Heart left ventricle (tissue), 13 donors: ENCODE results near the gene SLC16A8.

Experiments
- CTCF ChIP-seq, 12 donors: fragments of 200-600 bp; sonication (generic) in 4 of 12; IDR thresholded peaks; one replicate each; pipeline versions ENCODE4 v1.5.0 to v1.8.0; 2018 to 2022; ENCODE audit warnings: antibody characterized with exemption in 12 of 12, mild to moderate bottlenecking in 5 of 12
- POLR2A ChIP-seq, 2 donors: fragments of 450-650 bp; IDR thresholded peaks; one replicate each; pipeline ENCODE4 v1.6.1; 2017; ENCODE audit warnings: antibody characterized with exemption in 2 of 2, mild to moderate bottlenecking in 2 of 2, moderate library complexity in 2 of 2
- donor health status: ischemic (EF 13 %, LVEDD 7.1; RV severe dilation, severe dysfunction).
- donor health status: DM: no; HTN: yes; CAD: no.
- donor health status: DM: no; HTN: no; CAD: no.
- donor health status: ischemic (EF 25% LVEDD 6.9; RV normal size, moderate dysfunction).
- donor health status: ischemic (EF 25% LVEDD 5.7; RV mildly dilated, moderate dysfunction).
- donor health status: ischemic (EF 35%, LVEDD 5.7; RV mildly dilated, moderate dysfunction).
- donor health status: nonischemic (EF 11% LVEDD 7.7; RV severe dilation, severe dysfunction).
- donor health status: DM: yes; HTN: yes; CAD: no.
- donor health status: PGD.
- donor health status: ischemic (EF 29% LVEDD 5.4; RV normal size, mild dysfunction).
- donor health status: nonischemic (EF 23%, LVEDD 6.1; RV moderate dilation, normal function).

- TF ChIP-seq CTCF (IDR thresholded peaks at IDR 0.05) (no peak), POLR2A (IDR thresholded peaks at IDR 0.05) (no peak)
Observed at GRCh38 chr22:38080474-38080849, 3.5 kb downstream of the SLC16A8 start.
